ENCODE results near the gene C5orf46. TPM values are rescaled to one million over a fixed set of nuclear protein-coding genes. Genes with fewer than 3 reads are reported as not detected.

Gene C5orf46
- polyA plus RNA-seq, 4 donors: not detected

DNA sequence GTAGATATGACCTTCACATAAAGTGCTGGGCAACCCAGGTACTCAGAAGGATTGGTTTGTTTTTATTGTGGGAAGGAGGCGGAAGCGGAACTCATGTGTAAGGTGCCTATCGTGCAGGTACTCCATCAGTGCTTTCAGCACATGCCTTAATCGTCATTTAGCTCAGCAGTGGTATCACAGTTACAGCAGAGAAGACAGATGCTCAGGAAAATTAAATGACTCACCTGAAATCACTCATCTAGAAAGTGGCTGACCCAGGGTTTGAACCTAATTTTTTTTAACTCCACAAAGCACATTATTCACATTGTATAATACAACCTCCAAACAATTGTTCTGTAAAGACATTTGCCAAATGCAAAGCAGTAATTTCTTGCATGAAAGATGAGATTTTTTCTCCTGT lies 2.2 kb downstream of the C5orf46 start:
- WGBS, 3 donors: 74 to 84% (median 79%) methylated on average over 4 of the region's 4 CpGs
- H3K36me3 ChIP-seq (ENCODE audit: control insufficient read depth in 3 of 3, insufficient read depth in 2 of 3, low read depth in 1 of 3, low read length in 3 of 3): no peaks in the 10 kb centered on the region
- no peak overlapping the region for H3K27ac ChIP-seq (ENCODE audit: low read depth in 1 of 3, low read length in 2 of 3)
- no peaks in the 10 kb centered on the region for H3K4me1 ChIP-seq (ENCODE audit: control insufficient read depth in 3 of 3, insufficient read depth in 2 of 3, low read depth in 1 of 3, low read length in 2 of 3)
- DNase-seq (no peak), FAIRE-seq (no peak)
- no peaks in the 10 kb centered on the region for H3K9me3 ChIP-seq (ENCODE audit: control insufficient read depth in 2 of 2, insufficient read depth in 1 of 2, low read depth in 1 of 2, low read length in 1 of 2)
- H3K4me3 ChIP-seq (ENCODE audit: low read depth in 1 of 3, low read length in 3 of 3): no peak overlapping the region
- no peaks in the 10 kb centered on the region for H3K27me3 ChIP-seq (ENCODE audit: control insufficient read depth in 3 of 3, insufficient read depth in 3 of 3, low read length in 3 of 3)

DNA sequence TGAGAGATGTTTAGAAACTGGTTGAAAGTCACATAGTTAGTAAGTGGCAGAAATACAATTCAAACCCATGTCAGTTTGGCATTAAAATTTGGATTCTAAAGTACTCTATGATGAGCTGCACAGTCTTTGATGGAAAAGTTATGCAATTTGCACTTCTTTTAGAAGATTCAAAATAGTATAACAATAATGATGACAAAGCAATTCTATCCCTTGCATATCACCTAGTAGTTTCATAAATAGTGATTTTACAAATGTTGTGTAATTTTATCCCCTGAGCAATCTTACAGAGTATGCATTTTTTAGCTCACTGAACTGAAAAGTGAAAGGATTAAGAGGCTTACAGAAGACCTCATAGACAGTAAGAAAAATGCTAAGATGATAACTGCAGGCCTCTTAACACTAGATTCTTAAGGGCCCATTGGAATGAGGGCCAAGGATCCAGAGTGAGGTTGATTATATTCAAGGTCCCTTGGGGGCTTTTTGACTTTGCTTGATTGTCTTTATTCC lies 3.7 kb downstream of the C5orf46 start:
- DNase-seq: no peak
- FAIRE-seq: no peak
- no peaks in the 10 kb centered on the region for H3K4me1 ChIP-seq (ENCODE audit: control insufficient read depth in 3 of 3, insufficient read depth in 2 of 3, low read depth in 1 of 3, low read length in 2 of 3)
- H3K9me3 ChIP-seq (ENCODE audit: control insufficient read depth in 2 of 2, insufficient read depth in 1 of 2, low read depth in 1 of 2, low read length in 1 of 2): no peaks in the 10 kb centered on the region
- no peak overlapping the region for H3K4me3 ChIP-seq (ENCODE audit: low read depth in 1 of 3, low read length in 3 of 3)
- no peak overlapping the region for H3K27ac ChIP-seq (ENCODE audit: low read depth in 1 of 3, low read length in 2 of 3)
- no peaks in the 10 kb centered on the region for H3K27me3 ChIP-seq (ENCODE audit: control insufficient read depth in 3 of 3, insufficient read depth in 3 of 3, low read length in 3 of 3)
- H3K36me3 ChIP-seq (ENCODE audit: control insufficient read depth in 3 of 3, insufficient read depth in 2 of 3, low read depth in 1 of 3, low read length in 3 of 3): no peaks in the 10 kb centered on the region

DNA sequence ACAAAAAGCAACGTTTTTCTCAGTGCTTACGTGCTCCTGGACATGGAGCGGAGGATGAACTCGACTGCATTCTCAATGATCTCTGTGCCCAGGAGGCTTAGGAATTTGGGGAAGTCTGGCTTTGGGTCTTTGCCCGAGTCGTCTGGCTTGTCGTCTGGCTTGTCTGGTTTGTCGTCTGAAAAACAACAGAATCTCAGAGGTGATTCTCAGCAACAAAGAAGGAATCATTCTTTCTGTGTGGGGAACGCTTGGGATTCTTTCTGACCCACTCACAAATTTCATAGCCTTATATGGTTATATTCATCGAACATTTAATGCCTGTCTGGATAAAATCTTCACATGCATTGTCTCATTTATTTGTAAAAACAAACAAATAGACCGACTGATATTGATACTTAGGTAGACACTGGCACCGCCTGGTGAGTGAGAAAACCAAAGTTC lies 4.7 kb downstream of the C5orf46 start:
- 75 to 85% (median 78%) methylated on average over 12 of the region's 12 CpGs for WGBS, 3 donors

DNA sequence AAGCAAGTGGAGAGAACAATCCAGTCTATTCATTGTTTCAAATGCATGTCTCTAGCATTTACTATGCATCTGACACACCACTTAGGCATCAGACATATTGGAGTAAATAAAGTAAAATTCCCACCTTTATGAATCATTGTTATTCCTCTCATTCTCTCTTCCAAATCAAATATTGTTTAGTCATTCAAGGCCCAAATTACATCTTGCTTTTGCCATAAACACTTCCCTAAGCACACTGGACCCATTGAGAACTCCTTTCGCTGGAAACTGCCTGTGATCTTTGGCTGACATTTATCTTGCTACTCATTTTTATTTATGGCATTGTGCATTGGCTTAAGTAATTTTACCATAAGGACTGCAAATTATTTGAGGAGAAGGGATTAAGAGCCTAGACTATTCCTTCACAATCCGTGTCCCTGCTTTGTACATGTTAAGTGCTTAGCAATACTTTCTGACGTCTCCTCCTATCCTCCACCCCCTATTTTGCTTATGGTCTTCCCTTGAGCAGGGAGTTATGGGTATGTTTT lies 7.4 kb downstream of the C5orf46 start:
- Histone ChIP-seq H3K27ac (ENCODE audit: low read depth in 1 of 3, low read length in 2 of 3) (no peak overlapping the region), H3K4me3 (ENCODE audit: low read depth in 1 of 3, low read length in 3 of 3) (no peak overlapping the region), H3K36me3 (ENCODE audit: control insufficient read depth in 3 of 3, insufficient read depth in 2 of 3, low read depth in 1 of 3, low read length in 3 of 3) (no peaks in the 10 kb centered on the region), H3K9me3 (ENCODE audit: control insufficient read depth in 2 of 2, insufficient read depth in 1 of 2, low read depth in 1 of 2, low read length in 1 of 2) (no peaks in the 10 kb centered on the region), H3K4me1 (ENCODE audit: control insufficient read depth in 3 of 3, insufficient read depth in 2 of 3, low read depth in 1 of 3, low read length in 2 of 3) (no peaks in the 10 kb centered on the region), H3K27me3 (ENCODE audit: control insufficient read depth in 3 of 3, insufficient read depth in 3 of 3, low read length in 3 of 3) (no peaks in the 10 kb centered on the region)
- WGBS, 3 donors: 73 to 89% (median 84%) methylated on average over 3 of the region's 3 CpGs
- FAIRE-seq (no peak), DNase-seq (no peak)

More for the DNA sequence above, 4.7 kb downstream of the C5orf46 start:
- no peak overlapping the region for H3K27ac ChIP-seq (ENCODE audit: low read depth in 1 of 3, low read length in 2 of 3)
- FAIRE-seq: no peak
- H3K27me3 ChIP-seq (ENCODE audit: control insufficient read depth in 3 of 3, insufficient read depth in 3 of 3, low read length in 3 of 3): no peaks in the 10 kb centered on the region
- no peak for DNase-seq
- H3K36me3 ChIP-seq (ENCODE audit: control insufficient read depth in 3 of 3, insufficient read depth in 2 of 3, low read depth in 1 of 3, low read length in 3 of 3): no peaks in the 10 kb centered on the region
- no peaks in the 10 kb centered on the region for H3K4me1 ChIP-seq (ENCODE audit: control insufficient read depth in 3 of 3, insufficient read depth in 2 of 3, low read depth in 1 of 3, low read length in 2 of 3)
- H3K4me3 ChIP-seq (ENCODE audit: low read depth in 1 of 3, low read length in 3 of 3): no peak overlapping the region
- H3K9me3 ChIP-seq (ENCODE audit: control insufficient read depth in 2 of 2, insufficient read depth in 1 of 2, low read depth in 1 of 2, low read length in 1 of 2): no peaks in the 10 kb centered on the region

DNA sequence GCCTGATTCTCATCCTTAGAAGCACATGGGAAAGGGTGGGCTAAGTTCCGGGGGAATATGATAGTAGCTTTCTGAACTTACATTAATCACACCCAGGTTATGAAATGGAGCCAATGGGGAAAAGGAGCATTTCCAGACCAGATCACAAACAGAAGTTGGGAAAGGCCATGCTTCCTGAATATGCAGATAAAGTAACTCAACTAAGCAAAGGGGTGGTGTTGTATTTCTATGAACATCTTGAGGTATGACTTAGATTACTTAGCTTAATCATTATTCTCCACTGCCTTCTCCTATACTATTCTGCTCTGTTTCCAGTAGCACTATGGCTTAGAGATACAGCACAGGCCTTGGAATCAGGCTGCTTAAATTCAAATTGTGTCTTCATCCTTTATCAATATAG lies 10.5 kb downstream of the C5orf46 start:
- Histone ChIP-seq H3K9me3 (ENCODE audit: control insufficient read depth in 2 of 2, insufficient read depth in 1 of 2, low read depth in 1 of 2, low read length in 1 of 2) (no peaks in the 10 kb centered on the region), H3K4me1 (ENCODE audit: control insufficient read depth in 3 of 3, insufficient read depth in 2 of 3, low read depth in 1 of 3, low read length in 2 of 3) (no peaks in the 10 kb centered on the region), H3K4me3 (ENCODE audit: low read depth in 1 of 3, low read length in 3 of 3) (no peak overlapping the region), H3K27ac (ENCODE audit: low read depth in 1 of 3, low read length in 2 of 3) (no peak overlapping the region), H3K27me3 (ENCODE audit: control insufficient read depth in 3 of 3, insufficient read depth in 3 of 3, low read length in 3 of 3) (no peaks in the 10 kb centered on the region), H3K36me3 (ENCODE audit: control insufficient read depth in 3 of 3, insufficient read depth in 2 of 3, low read depth in 1 of 3, low read length in 3 of 3) (no peaks in the 10 kb centered on the region)
- 90 to 92% (median 91%) methylated on average over 1 of the region's 1 CpG for WGBS, 3 donors
- DNase-seq (no peak), FAIRE-seq (no peak)

DNA sequence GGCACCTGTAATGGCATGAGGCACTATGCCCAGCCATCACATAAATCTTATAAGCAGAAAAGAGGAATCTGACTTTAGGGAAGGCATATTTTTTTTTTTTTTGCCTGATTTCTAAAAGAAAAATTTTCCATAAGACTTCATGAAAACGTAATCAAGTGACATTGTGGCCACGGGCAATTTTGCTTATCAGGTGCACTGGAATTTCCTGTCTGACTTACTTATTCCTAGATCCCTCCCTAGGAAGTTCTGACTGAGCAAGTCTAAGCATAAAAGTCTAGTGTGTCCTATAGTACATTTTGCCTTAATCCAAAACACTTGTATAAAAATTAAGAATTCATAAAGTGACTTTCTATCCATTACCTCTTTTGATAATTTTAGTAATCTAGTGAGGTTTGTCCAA lies 12.5 kb downstream of the C5orf46 start:
- no peaks in the 10 kb centered on the region for H3K4me1 ChIP-seq (ENCODE audit: control insufficient read depth in 3 of 3, insufficient read depth in 2 of 3, low read depth in 1 of 3, low read length in 2 of 3)
- DNase-seq (no peak), FAIRE-seq (no peak)
- WGBS, 3 donors: 33 to 54% (median 52%) methylated on average over 2 of the region's 2 CpGs
- no peak overlapping the region for H3K4me3 ChIP-seq (ENCODE audit: low read depth in 1 of 3, low read length in 3 of 3)
- no peaks in the 10 kb centered on the region for H3K36me3 ChIP-seq (ENCODE audit: control insufficient read depth in 3 of 3, insufficient read depth in 2 of 3, low read depth in 1 of 3, low read length in 3 of 3)
- H3K9me3 ChIP-seq (ENCODE audit: control insufficient read depth in 2 of 2, insufficient read depth in 1 of 2, low read depth in 1 of 2, low read length in 1 of 2): no peaks in the 10 kb centered on the region
- H3K27ac ChIP-seq (ENCODE audit: low read depth in 1 of 3, low read length in 2 of 3): no peak overlapping the region
- no peaks in the 10 kb centered on the region for H3K27me3 ChIP-seq (ENCODE audit: control insufficient read depth in 3 of 3, insufficient read depth in 3 of 3, low read length in 3 of 3)

DNA sequence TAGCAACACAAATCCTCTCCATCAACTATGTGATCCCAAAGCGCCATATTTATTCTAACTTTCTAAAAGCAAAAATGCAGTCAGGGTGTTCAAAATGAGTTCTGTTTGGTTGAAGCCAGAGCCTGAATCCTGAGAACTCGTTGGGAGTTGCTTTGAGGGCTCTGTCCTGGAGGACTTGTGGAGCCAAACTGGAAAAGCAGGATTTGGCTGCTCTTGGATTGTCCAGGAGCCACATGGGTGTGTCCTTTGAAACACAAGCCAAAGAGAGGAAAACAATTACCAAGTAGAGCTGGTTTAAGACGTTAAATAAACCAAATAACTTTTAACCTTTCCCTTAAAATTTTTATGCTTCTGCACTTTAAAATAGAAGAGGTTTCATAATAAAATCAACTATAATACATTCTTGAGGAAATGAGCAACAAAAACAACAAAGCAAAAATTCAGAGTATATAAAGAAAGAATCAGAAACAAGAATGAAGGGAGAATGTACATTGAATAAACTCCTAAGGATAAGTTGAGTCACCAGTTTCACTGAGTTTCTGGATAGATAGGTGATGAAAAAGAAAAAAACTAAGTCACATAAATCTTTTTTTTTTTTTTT lies 13.5 kb downstream of the C5orf46 start:
- no peak overlapping the region for H3K4me3 ChIP-seq (ENCODE audit: low read depth in 1 of 3, low read length in 3 of 3)
- FAIRE-seq: no peak
- no peak overlapping the region for H3K27ac ChIP-seq (ENCODE audit: low read depth in 1 of 3, low read length in 2 of 3)

DNA sequence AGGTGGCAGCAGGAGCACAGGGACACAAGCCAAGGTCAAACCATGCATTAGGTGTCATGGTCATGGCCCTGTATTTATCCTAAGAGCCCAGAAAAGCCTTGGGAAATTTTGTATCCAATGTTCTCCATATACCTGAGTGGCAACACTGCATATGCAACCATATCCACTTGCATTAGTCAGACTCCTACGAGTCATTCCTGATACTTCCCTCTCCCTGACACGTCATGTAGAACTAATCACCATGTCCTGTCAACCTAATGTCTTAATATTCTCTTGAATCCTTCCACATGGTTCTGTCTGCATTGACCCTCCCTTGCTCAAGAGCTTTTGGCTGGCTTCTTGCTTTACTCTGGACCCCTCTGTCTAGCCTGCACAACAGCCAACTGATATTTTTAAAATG lies 18.4 kb downstream of the C5orf46 start:
- Histone ChIP-seq H3K27ac (ENCODE audit: low read depth in 1 of 3, low read length in 2 of 3) (no peak overlapping the region), H3K36me3 (ENCODE audit: control insufficient read depth in 3 of 3, insufficient read depth in 2 of 3, low read depth in 1 of 3, low read length in 3 of 3) (no peaks in the 10 kb centered on the region), H3K9me3 (ENCODE audit: control insufficient read depth in 2 of 2, insufficient read depth in 1 of 2, low read depth in 1 of 2, low read length in 1 of 2) (no peaks in the 10 kb centered on the region), H3K4me1 (ENCODE audit: control insufficient read depth in 3 of 3, insufficient read depth in 2 of 3, low read depth in 1 of 3, low read length in 2 of 3) (no peaks in the 10 kb centered on the region), H3K4me3 (ENCODE audit: low read depth in 1 of 3, low read length in 3 of 3) (no peak overlapping the region), H3K27me3 (ENCODE audit: control insufficient read depth in 3 of 3, insufficient read depth in 3 of 3, low read length in 3 of 3) (no peaks in the 10 kb centered on the region)
- no peak for FAIRE-seq
- 63 to 89% (median 79%) methylated on average over 2 of the region's 2 CpGs for WGBS, 3 donors
- no peak for DNase-seq

More for the DNA sequence above, 13.5 kb downstream of the C5orf46 start:
- 34 to 45% (median 44%) methylated on average over 3 of the region's 3 CpGs for WGBS, 3 donors
- H3K9me3 ChIP-seq (ENCODE audit: control insufficient read depth in 2 of 2, insufficient read depth in 1 of 2, low read depth in 1 of 2, low read length in 1 of 2): no peaks in the 10 kb centered on the region
- DNase-seq: peak in 1 of 2 donors; percentile 7
- H3K27me3 ChIP-seq (ENCODE audit: control insufficient read depth in 3 of 3, insufficient read depth in 3 of 3, low read length in 3 of 3): no peaks in the 10 kb centered on the region
- no peaks in the 10 kb centered on the region for H3K4me1 ChIP-seq (ENCODE audit: control insufficient read depth in 3 of 3, insufficient read depth in 2 of 3, low read depth in 1 of 3, low read length in 2 of 3)
- H3K36me3 ChIP-seq (ENCODE audit: control insufficient read depth in 3 of 3, insufficient read depth in 2 of 3, low read depth in 1 of 3, low read length in 3 of 3): no peaks in the 10 kb centered on the region
